NOMO-1 (cell line): ENCODE measurements around the gene FOXL1.

ENCODE experiments used
- DNase-seq, 2 experiments: peaks; one replicate each; lab custom pipeline; 2025; ENCODE audit not compliant: unreplicated experiment in 2 of 2; lab: John Stamatoyannopoulos, UW

FOXL1 gene

GRCh38 chr16:86578061-86578599 is at the start of gene FOXL1:
Gene FOXL1, plus strand, starts transcription at chr16:86578549. Its CDS starts 175 bp downstream, at chr16:86578724.
- no peak for DNase-seq

- DNase-seq: no peak
These were observed 49.2 kb upstream of the FOXL1 start for GRCh38 chr16:86529160-86529559.

- no peak for DNase-seq
These were observed 47.8 kb upstream of the FOXL1 start for GRCh38 chr16:86530251-86531190.

- no peak for DNase-seq
These were observed 47.2 kb upstream of the FOXL1 start for GRCh38 chr16:86531191-86531545.

- DNase-seq: no peak
These were observed 46.5 kb upstream of the FOXL1 start for GRCh38 chr16:86531641-86532525.

GRCh38 chr16:86532526-86532815 is 45.9 kb upstream of the FOXL1 start:
- no peak for DNase-seq

GRCh38 chr16:86533076-86533475 is 45.3 kb upstream of the FOXL1 start:
- DNase-seq: no peak

GRCh38 chr16:86533767-86534351 is 44.5 kb upstream of the FOXL1 start:
- no peak for DNase-seq

GRCh38 chr16:86534779-86535615 is 43.4 kb upstream of the FOXL1 start:
- DNase-seq: no peak

GRCh38 chr16:86536621-86537020 is 41.7 kb upstream of the FOXL1 start:
- DNase-seq: no peak

- no peak for DNase-seq
These were observed 40.9 kb upstream of the FOXL1 start for GRCh38 chr16:86537486-86537885.

- DNase-seq: no peak
These were observed 40.1 kb upstream of the FOXL1 start for GRCh38 chr16:86538196-86538780.

- no peak for DNase-seq
These were observed 37.5 kb upstream of the FOXL1 start for GRCh38 chr16:86540894-86541293.

GRCh38 chr16:86541560-86541959 is 36.8 kb upstream of the FOXL1 start:
- no peak for DNase-seq

GRCh38 chr16:86542756-86543750 is 35.3 kb upstream of the FOXL1 start:
- DNase-seq: no peak

- DNase-seq: no peak
These were observed 32.9 kb upstream of the FOXL1 start for GRCh38 chr16:86545481-86545880.

- no peak for DNase-seq
These were observed 32.3 kb upstream of the FOXL1 start for GRCh38 chr16:86545954-86546637.

GRCh38 chr16:86546638-86547013 is 31.7 kb upstream of the FOXL1 start:
- DNase-seq: no peak
